ENCODE measurements around the gene BOLA3. TPM values are rescaled to one million over a fixed set of nuclear protein-coding genes. Genes with fewer than 3 reads are reported as not detected.
A peak's percentile ranks its signal among the peaks of the same experiment; 100 is the strongest.

Gene BOLA3
- total RNA-seq, 2 donors from 2014 or later: 68.0 to 72.5 TPM

- no peak for DNase-seq (ENCODE audit: low spot score)
- peak overlapping the region in 1 of 2 donors; percentile 29 for H3K27ac Mint-ChIP-seq
- no peak overlapping the region for H3K4me3 Mint-ChIP-seq
- H3K4me1 Mint-ChIP-seq (ENCODE audit: low read depth in 2 of 2): peaks cover 9 to 23% of the 10 kb centered on the region in 2 donors
- H3K36me3 Mint-ChIP-seq: no peaks in the 10 kb centered on the region
- ATAC-seq: no peak
- no peaks in the 10 kb centered on the region for H3K9me3 Mint-ChIP-seq
- no peaks in the 10 kb centered on the region for H3K27me3 Mint-ChIP-seq
Observed at GRCh38 chr2:74104839-74105238, 42.9 kb downstream of the BOLA3 start.

DNA sequence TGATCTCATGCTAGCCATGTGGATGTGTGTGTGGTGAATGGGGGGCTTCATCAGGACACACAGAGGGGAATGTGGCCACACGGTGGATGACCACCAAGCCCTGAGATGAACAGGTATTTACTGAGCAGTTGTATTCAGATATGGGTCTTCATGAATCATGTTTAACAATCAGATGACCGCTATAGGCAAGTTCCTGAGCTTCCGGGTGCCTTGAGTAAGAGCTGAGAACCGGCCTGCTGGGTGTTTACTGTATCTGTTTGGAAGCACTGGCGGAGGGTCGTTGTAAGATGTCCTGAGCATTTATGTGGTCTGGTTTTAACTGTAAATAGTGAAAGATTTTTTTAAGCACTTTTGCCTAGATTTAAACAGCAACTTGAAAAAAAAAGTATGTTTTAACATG lies 43.9 kb downstream of the BOLA3 start:
- Mint-ChIP-seq H3K9me3 (no peaks in the 10 kb centered on the region), H3K27me3 (no peaks in the 10 kb centered on the region), H3K36me3 (no peaks in the 10 kb centered on the region), H3K27ac (peak overlapping the region in 1 of 2 donors; percentile 62), H3K4me3 (no peak overlapping the region), H3K4me1 (ENCODE audit: low read depth in 2 of 2) (peaks cover 9 to 22% of the 10 kb centered on the region in 2 donors)
- DNase-seq (ENCODE audit: low spot score) (no peak), ATAC-seq (no peak)

DNA sequence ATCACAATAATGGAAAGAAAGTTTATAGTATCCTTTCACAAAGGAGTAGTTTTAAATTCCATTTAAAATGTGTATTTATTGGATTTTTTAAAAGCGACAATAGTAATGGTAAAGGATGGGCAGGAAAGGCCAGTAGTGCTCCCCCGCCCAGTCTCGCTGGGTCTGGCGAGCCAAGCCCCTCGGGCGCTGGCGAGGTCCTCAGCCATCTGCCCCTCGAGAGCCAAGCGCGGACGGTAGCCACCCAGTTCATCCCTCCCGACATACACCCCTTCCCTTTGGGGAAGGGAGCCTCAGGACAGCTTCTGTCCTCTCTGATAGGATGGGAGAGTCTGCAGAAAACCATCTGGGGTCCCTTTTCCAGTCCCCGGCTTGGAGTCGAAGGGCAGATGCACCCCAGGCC lies 45.2 kb downstream of the BOLA3 start:
- peaks cover 9 to 22% of the 10 kb centered on the region in 2 donors for H3K4me1 Mint-ChIP-seq (ENCODE audit: low read depth in 2 of 2)
- H3K9me3 Mint-ChIP-seq: no peaks in the 10 kb centered on the region
- ATAC-seq (no peak), DNase-seq (ENCODE audit: low spot score) (no peak)
- peak overlapping the region in 1 of 2 donors; percentile 62 for H3K27ac Mint-ChIP-seq
- no peaks in the 10 kb centered on the region for H3K27me3 Mint-ChIP-seq
- H3K4me3 Mint-ChIP-seq: no peak overlapping the region
- no peaks in the 10 kb centered on the region for H3K36me3 Mint-ChIP-seq

- no peak for DNase-seq (ENCODE audit: low spot score)
- Mint-ChIP-seq H3K4me3 (no peak overlapping the region), H3K27me3 (no peaks in the 10 kb centered on the region), H3K36me3 (no peaks in the 10 kb centered on the region), H3K9me3 (no peaks in the 10 kb centered on the region), H3K4me1 (ENCODE audit: low read depth in 2 of 2) (peaks cover 9 to 22% of the 10 kb centered on the region in 2 donors), H3K27ac (peak overlapping the region in 1 of 2 donors; percentile 31)
- no peak for ATAC-seq
Observed at GRCh38 chr2:74101574-74102300, 46.0 kb downstream of the BOLA3 start.

GRCh38 chr2:74100254-74101216 lies 47.2 kb downstream of the BOLA3 start:
- Mint-ChIP-seq H3K36me3 (no peaks in the 10 kb centered on the region), H3K4me3 (no peak overlapping the region), H3K27me3 (no peaks in the 10 kb centered on the region), H3K4me1 (ENCODE audit: low read depth in 2 of 2) (peaks cover 9 to 20% of the 10 kb centered on the region in 2 donors), H3K9me3 (no peaks in the 10 kb centered on the region), H3K27ac (no peak overlapping the region)
- peak; percentile 25 to 44 for ATAC-seq
- no peak for DNase-seq (ENCODE audit: low spot score)

- peak in 1 of 2 donors; percentile 40 for ATAC-seq
- DNase-seq (ENCODE audit: low spot score): no peak
- Mint-ChIP-seq H3K4me1 (ENCODE audit: low read depth in 2 of 2) (peaks cover 9 to 20% of the 10 kb centered on the region in 2 donors), H3K9me3 (no peaks in the 10 kb centered on the region), H3K36me3 (no peaks in the 10 kb centered on the region), H3K27ac (no peak overlapping the region), H3K27me3 (no peaks in the 10 kb centered on the region), H3K4me3 (no peak overlapping the region)
Observed at GRCh38 chr2:74099835-74100234, 47.9 kb downstream of the BOLA3 start.

GRCh38 chr2:74099271-74099670 lies 48.4 kb downstream of the BOLA3 start:
- H3K9me3 Mint-ChIP-seq: no peaks in the 10 kb centered on the region
- H3K4me3 Mint-ChIP-seq: no peak overlapping the region
- ATAC-seq (no peak), DNase-seq (ENCODE audit: low spot score) (no peak)
- H3K27me3 Mint-ChIP-seq: no peaks in the 10 kb centered on the region
- no peaks in the 10 kb centered on the region for H3K36me3 Mint-ChIP-seq
- H3K27ac Mint-ChIP-seq: no peak overlapping the region
- peaks cover 9 to 22% of the 10 kb centered on the region in 2 donors for H3K4me1 Mint-ChIP-seq (ENCODE audit: low read depth in 2 of 2)

DNA sequence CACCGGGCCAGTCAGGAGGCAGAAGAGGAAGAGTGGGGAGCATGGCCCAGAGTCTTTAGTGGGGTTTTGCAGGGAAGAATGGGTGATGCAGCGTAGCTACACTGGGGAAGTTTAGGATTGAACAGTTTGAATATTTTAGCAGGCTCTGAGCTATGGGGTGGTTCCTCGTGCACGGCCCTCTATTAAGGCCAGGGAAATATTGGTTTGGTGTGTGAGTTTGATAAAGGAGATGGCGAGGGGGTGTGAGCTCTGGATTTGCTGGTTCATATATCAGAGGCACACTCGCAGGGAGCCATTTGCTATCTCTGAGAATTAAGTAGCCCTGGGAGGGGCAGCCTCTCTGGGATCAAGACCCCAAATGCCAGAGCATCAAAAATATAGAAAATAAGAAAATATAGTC lies 50.1 kb downstream of the BOLA3 start:
- Mint-ChIP-seq H3K9me3 (no peaks in the 10 kb centered on the region), H3K4me3 (no peak overlapping the region), H3K36me3 (peaks cover 5% of the 10 kb centered on the region), H3K27me3 (no peaks in the 10 kb centered on the region), H3K27ac (peak overlapping the region in 1 of 2 donors; percentile 1), H3K4me1 (ENCODE audit: low read depth in 2 of 2) (peaks cover 0 to 13% of the 10 kb centered on the region in 2 donors)
- no peak for ATAC-seq
- DNase-seq (ENCODE audit: low spot score): no peak

DNA sequence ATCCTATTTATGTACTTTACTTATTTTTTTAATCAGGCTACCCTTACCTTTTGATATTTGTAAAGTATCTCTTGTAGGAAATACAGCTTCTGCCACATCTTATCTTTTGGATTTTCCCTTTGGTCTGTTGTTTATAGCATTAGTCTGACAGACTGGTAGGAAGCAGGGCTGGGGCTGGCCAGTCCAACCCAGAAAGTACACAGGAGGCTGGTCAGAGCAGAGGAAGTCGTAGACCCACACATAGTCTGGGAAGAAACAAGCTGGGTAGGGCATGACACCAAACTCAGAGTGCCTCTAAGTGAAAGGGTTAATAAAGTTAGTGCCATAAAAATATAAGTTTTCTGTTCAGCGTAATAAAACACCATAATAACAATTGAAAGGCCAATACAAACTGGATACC lies 51.7 kb downstream of the BOLA3 start:
- Mint-ChIP-seq H3K27me3 (no peaks in the 10 kb centered on the region), H3K27ac (no peak overlapping the region), H3K4me1 (ENCODE audit: low read depth in 2 of 2) (peaks cover 0 to 18% of the 10 kb centered on the region in 2 donors), H3K36me3 (peaks cover 9% of the 10 kb centered on the region), H3K4me3 (no peak overlapping the region), H3K9me3 (no peaks in the 10 kb centered on the region)
- ATAC-seq (no peak), DNase-seq (ENCODE audit: low spot score) (no peak)

DNA sequence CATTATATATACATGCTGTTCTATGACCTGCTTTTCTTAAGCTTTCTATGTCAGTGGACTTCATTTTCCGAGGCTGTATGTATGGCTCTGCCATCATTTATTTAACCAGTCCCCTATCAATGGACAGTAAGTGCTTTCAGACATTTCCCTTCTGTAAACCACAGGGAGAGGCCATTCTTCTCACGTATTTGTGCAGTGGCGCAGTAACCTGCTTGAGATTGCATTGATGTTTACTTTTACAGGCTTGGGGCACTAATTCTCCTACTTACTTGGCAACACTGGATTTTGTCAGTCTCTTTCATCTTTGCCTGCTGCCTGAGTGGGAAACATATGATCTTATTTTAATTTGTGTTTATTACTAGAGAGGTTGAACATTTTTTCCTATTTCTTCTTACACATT lies 52.1 kb downstream of the BOLA3 start:
- Mint-ChIP-seq H3K9me3 (no peaks in the 10 kb centered on the region), H3K36me3 (peaks cover 9% of the 10 kb centered on the region), H3K4me3 (no peak overlapping the region), H3K4me1 (ENCODE audit: low read depth in 2 of 2) (peaks cover 0 to 22% of the 10 kb centered on the region in 2 donors), H3K27ac (no peak overlapping the region), H3K27me3 (no peaks in the 10 kb centered on the region)
- ATAC-seq: no peak
- no peak for DNase-seq (ENCODE audit: low spot score)

GRCh38 chr2:74094291-74094690 lies 53.4 kb downstream of the BOLA3 start:
- H3K27ac Mint-ChIP-seq: peak overlapping the region in 1 of 2 donors; percentile 20
- peaks cover 9% of the 10 kb centered on the region for H3K36me3 Mint-ChIP-seq
- no peaks in the 10 kb centered on the region for H3K27me3 Mint-ChIP-seq
- DNase-seq (ENCODE audit: low spot score): no peak
- no peaks in the 10 kb centered on the region for H3K9me3 Mint-ChIP-seq
- H3K4me1 Mint-ChIP-seq (ENCODE audit: low read depth in 2 of 2): peaks cover under 1 to 31% of the 10 kb centered on the region in 2 donors
- H3K4me3 Mint-ChIP-seq: no peak overlapping the region
- no peak for ATAC-seq

GRCh38 chr2:74093840-74094239 lies 53.9 kb downstream of the BOLA3 start:
- H3K27ac Mint-ChIP-seq: no peak overlapping the region
- H3K36me3 Mint-ChIP-seq: peaks cover 14% of the 10 kb centered on the region
- no peak overlapping the region for H3K4me3 Mint-ChIP-seq
- H3K4me1 Mint-ChIP-seq (ENCODE audit: low read depth in 2 of 2): peaks cover 5 to 33% of the 10 kb centered on the region in 2 donors
- DNase-seq (ENCODE audit: low spot score) (no peak), ATAC-seq (no peak)
- no peaks in the 10 kb centered on the region for H3K27me3 Mint-ChIP-seq
- H3K9me3 Mint-ChIP-seq: no peaks in the 10 kb centered on the region

DNA sequence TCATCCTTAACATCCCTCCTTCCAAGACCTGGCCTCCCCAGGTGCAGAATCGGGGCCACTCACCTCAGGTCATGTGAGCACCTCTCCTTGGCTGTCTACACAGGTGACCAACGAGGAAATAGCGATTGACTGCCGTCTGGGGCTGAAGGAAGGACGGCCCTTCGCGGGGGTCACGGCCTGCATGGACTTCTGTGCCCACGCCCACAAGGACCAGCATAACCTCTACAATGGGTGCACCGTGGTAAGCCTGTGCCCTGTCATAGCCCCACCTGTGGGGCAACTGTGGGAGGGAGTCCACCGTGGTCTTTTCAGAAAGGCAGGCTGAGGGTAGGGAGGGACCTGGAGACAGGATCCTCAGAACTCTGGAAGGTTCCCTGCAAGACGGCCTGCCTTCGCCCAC lies 54.3 kb downstream of the BOLA3 start:
- H3K4me1 Mint-ChIP-seq (ENCODE audit: low read depth in 2 of 2): peaks cover 6 to 33% of the 10 kb centered on the region in 2 donors
- H3K27ac Mint-ChIP-seq: no peak overlapping the region
- peaks cover 14% of the 10 kb centered on the region for H3K36me3 Mint-ChIP-seq
- no peak overlapping the region for H3K4me3 Mint-ChIP-seq
- no peak for DNase-seq (ENCODE audit: low spot score)
- no peaks in the 10 kb centered on the region for H3K9me3 Mint-ChIP-seq
- H3K27me3 Mint-ChIP-seq: no peaks in the 10 kb centered on the region
- ATAC-seq: no peak

GRCh38 chr2:74092275-74092674 lies 55.4 kb downstream of the BOLA3 start:
- Mint-ChIP-seq H3K4me1 (ENCODE audit: low read depth in 2 of 2) (peaks cover 6 to 33% of the 10 kb centered on the region in 2 donors), H3K27ac (no peak overlapping the region), H3K36me3 (peaks cover 14% of the 10 kb centered on the region), H3K27me3 (no peaks in the 10 kb centered on the region), H3K4me3 (no peak overlapping the region), H3K9me3 (no peaks in the 10 kb centered on the region)
- DNase-seq (ENCODE audit: low spot score) (no peak), ATAC-seq (no peak)

Measured in natural killer cell treated with Interleukin-12 subunit alpha and Interleukin-12 subunit beta and Interleukin-15 and Interleukin-18, amount 100 ng/mL, for 72 hours (primary cell).